ENCODE measurements around the gene BACH2. TPM values are rescaled to one million over a fixed set of nuclear protein-coding genes. Genes with fewer than 3 reads are reported as not detected.

BACH2 gene
- 0.07 and 0.17 TPM in 2 replicates for total RNA-seq

GRCh38 chr6:90296341-90297114, at the start of gene BACH2:
TSS of gene BACH2 (minus strand) at chr6:90296843. CDS start at chr6:90008844, 287,999 bp downstream.

DNA sequence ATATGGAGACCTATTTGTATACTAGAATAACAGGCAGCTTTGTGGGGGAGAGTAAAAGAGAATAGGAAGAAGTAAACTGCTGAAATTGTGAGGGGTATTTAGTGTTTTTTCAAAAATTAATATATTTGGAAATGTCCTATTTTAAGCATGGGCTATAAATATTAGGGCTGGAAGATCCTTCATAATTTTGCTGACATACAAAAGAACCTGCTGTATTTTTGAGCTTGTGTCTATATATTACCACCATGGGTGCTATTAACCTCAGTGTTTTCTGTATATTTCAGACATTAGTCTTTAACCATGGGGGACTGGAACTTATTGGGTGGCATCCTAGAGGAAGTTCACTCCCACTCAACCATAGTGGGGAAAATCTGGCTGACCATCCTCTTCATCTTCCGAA, 402.5 kb downstream of the BACH2 start, which contains the start of gene GJA10:
GJA10 (plus strand) TSS at position 301 of the 400 bp plus-strand sequence; CDS start at position 301, 0 bp downstream.

Data from smooth muscle cell of the pulmonary artery (primary cell).